ENCODE results near the gene HOXB5. TPM values are rescaled to one million over a fixed set of nuclear protein-coding genes. Genes with fewer than 3 reads are reported as not detected.
A peak's percentile ranks its signal among the peaks of the same experiment; 100 is the strongest.

HOXB5 gene
- total RNA-seq, 1 donor from 2014 or later = not detected

DNA sequence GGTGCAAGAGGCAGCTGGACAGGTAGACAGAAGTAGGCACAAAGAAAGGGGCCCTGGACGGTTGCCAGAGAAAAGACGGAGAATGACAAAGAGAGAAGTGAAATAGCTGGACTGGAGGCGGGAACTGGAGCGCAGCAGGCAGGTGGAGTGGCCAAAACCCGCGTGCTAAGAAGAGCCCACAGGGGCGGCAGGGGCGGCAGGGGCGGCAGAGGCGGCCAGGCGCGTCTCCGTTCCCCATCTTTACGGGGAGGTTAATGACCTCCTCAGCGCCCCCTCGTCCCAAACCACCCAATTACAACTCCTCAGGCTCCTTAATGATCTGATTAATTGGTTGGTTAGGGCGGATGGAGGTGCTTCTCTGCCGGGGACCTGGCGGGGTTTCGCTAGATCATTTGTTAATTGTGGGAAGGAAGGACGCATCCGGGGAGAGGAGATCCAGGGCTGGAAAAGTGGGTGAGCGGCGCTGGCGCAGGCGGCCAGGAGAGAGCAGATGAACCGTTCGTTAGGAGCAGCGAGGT, 48.0 kb upstream of the HOXB5 start:
- Histone ChIP-seq H3K27ac (no peak overlapping the region), H3K4me3 (no peak overlapping the region), H2AFZ (replicated peaks) (no peak overlapping the region), H3K36me3 (no peaks in the 10 kb centered on the region), H3K4me2 (no peak overlapping the region), H3K9me3 (ENCODE audit: low read depth) (no peaks in the 10 kb centered on the region), H3K9ac (no peak overlapping the region), H3K27me3 (peaks cover 100% of the 10 kb centered on the region), H4K20me1 (ENCODE audit: low read depth) (peaks cover 77% of the 10 kb centered on the region), H3F3A (ENCODE audit: low read depth) (no peaks in the 10 kb centered on the region), H3K79me2 (ENCODE audit: low read depth) (no peaks in the 10 kb centered on the region), H3K4me1 (no peaks in the 10 kb centered on the region)
- H3K4me1 Mint-ChIP-seq = peaks cover 2% of the 10 kb centered on the region
- no peak overlapping the region for H3K4me3 Mint-ChIP-seq
- TF ChIP-seq EZH2 (IDR thresholded peaks at IDR 0.05) = no peak
- TF ChIP-seq, protein P1, sequence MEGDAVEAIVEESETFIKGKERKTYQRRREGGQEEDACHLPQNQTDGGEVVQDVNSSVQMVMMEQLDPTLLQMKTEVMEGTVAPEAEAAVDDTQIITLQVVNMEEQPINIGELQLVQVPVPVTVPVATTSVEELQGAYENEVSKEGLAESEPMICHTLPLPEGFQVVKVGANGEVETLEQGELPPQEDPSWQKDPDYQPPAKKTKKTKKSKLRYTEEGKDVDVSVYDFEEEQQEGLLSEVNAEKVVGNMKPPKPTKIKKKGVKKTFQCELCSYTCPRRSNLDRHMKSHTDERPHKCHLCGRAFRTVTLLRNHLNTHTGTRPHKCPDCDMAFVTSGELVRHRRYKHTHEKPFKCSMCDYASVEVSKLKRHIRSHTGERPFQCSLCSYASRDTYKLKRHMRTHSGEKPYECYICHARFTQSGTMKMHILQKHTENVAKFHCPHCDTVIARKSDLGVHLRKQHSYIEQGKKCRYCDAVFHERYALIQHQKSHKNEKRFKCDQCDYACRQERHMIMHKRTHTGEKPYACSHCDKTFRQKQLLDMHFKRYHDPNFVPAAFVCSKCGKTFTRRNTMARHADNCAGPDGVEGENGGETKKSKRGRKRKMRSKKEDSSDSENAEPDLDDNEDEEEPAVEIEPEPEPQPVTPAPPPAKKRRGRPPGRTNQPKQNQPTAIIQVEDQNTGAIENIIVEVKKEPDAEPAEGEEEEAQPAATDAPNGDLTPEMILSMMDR (IDR thresholded peaks at IDR 0.05) = peak; percentile 23
- H3K9me3 Mint-ChIP-seq = peaks cover 8% of the 10 kb centered on the region
- no peak overlapping the region for H3K27ac Mint-ChIP-seq
- peaks cover 2% of the 10 kb centered on the region for H3K36me3 Mint-ChIP-seq
- peak; percentile 40 for DNase-seq (ENCODE audit: low spot score)
- H3K27me3 Mint-ChIP-seq (ENCODE audit: insufficient read depth, low read depth) = peaks cover 94% of the 10 kb centered on the region

DNA sequence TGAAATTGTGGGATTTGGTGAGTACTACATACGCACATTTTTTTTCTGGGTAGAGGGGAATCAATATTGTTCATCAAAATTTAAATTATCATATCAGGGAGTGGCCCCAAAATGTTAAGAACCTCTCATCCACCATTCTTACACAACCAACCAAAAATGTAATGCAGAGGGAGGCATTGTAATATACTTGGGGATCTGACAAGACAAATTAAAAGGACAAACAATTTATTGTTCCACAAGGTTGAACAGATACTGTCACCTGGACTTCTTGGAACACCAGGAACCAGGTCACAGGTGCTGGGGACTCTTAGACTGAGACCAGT, 47.2 kb upstream of the HOXB5 start:
- Mint-ChIP-seq H3K27ac (no peak overlapping the region), H3K4me1 (peaks cover 2% of the 10 kb centered on the region), H3K36me3 (peaks cover 2% of the 10 kb centered on the region), H3K9me3 (peaks cover 8% of the 10 kb centered on the region), H3K27me3 (ENCODE audit: insufficient read depth, low read depth) (peaks cover 95% of the 10 kb centered on the region), H3K4me3 (no peak overlapping the region)
- Histone ChIP-seq H3K36me3 (no peaks in the 10 kb centered on the region), H3K9me3 (ENCODE audit: low read depth) (no peaks in the 10 kb centered on the region), H2AFZ (replicated peaks) (no peak overlapping the region), H3F3A (ENCODE audit: low read depth) (no peaks in the 10 kb centered on the region), H3K79me2 (ENCODE audit: low read depth) (no peaks in the 10 kb centered on the region), H4K20me1 (ENCODE audit: low read depth) (peaks cover 74% of the 10 kb centered on the region), H3K9ac (no peak overlapping the region), H3K4me3 (no peak overlapping the region), H3K4me1 (no peaks in the 10 kb centered on the region), H3K27me3 (peaks cover 100% of the 10 kb centered on the region), H3K27ac (no peak overlapping the region), H3K4me2 (no peak overlapping the region)
- DNase-seq (ENCODE audit: low spot score) = no peak
- TF ChIP-seq, protein P1 (IDR thresholded peaks at IDR 0.05) = no peak
- no peak for TF ChIP-seq EZH2 (IDR thresholded peaks at IDR 0.05)
- no peak for TF ChIP-seq EZH2phosphoT487 (IDR thresholded peaks at IDR 0.05)

DNA sequence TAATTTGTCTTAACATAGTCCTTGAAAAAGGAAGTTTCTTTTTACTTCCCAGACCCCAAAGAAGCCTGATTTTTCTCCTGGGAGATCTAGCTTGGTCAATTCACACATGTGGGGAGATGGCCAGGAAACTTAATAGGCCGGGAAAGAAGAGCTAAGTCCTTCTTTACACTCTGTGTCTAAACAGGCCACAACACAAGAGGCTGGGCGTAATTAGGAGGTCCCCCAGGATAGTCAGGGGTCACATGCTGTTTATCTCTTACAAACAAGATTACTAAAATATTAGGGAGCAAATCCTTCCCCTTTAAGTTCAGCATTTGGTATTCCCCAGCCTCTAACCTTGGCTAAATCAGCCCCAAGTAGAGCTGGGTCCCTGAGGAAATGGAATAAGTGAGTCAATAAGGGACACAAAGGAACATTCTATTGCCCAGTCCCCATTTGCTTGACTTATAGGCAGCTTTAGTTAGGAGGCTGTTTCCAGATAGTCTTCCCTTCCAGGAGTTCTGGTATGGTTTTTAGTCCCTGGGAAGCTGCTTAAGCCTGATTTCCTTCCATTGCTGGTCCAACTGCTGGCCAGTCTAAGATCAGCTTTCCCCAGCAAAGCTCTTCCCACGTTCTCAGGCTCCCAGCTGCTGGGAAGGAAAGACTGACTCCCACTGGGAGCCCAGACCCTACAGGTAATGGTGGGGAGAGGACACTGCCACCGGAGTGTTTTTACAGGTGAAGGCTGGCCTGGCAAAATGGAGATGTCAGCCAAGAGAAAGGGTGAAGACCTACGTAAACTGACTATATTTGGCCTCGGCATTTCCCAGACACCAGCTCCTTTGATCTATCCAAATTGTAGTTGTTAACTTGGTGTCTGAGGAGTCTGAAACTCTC, 46.6 kb upstream of the HOXB5 start:
- H3K36me3 Mint-ChIP-seq = peaks cover 2% of the 10 kb centered on the region
- H3K9me3 Mint-ChIP-seq = peaks cover 9% of the 10 kb centered on the region
- Histone ChIP-seq H3K79me2 (ENCODE audit: low read depth) (no peaks in the 10 kb centered on the region), H3K36me3 (no peaks in the 10 kb centered on the region), H4K20me1 (ENCODE audit: low read depth) (peaks cover 70% of the 10 kb centered on the region), H3K27ac (no peak overlapping the region), H3K9me3 (ENCODE audit: low read depth) (no peaks in the 10 kb centered on the region), H3K4me1 (no peaks in the 10 kb centered on the region), H3K4me3 (no peak overlapping the region), H3F3A (ENCODE audit: low read depth) (no peaks in the 10 kb centered on the region), H2AFZ (replicated peaks) (no peak overlapping the region), H3K9ac (no peak overlapping the region), H3K4me2 (no peak overlapping the region), H3K27me3 (peaks cover 100% of the 10 kb centered on the region)
- no peak for DNase-seq (ENCODE audit: low spot score)
- H3K4me1 Mint-ChIP-seq = peaks cover 2% of the 10 kb centered on the region
- H3K27me3 Mint-ChIP-seq (ENCODE audit: insufficient read depth, low read depth) = peaks cover 95% of the 10 kb centered on the region
- no peak overlapping the region for H3K27ac Mint-ChIP-seq
- TF ChIP-seq, protein P1 (IDR thresholded peaks at IDR 0.05) = no peak
- TF ChIP-seq EZH2 (IDR thresholded peaks at IDR 0.05) = no peak
- no peak for TF ChIP-seq EZH2phosphoT487 (IDR thresholded peaks at IDR 0.05)
- no peak overlapping the region for H3K4me3 Mint-ChIP-seq
